ENCODE data around the gene GPATCH11. TPM values are rescaled to one million over a fixed set of nuclear protein-coding genes. Genes with fewer than 3 reads are reported as not detected.
A peak's percentile ranks its signal among the peaks of the same experiment; 100 is the strongest.

GPATCH11 gene
- total RNA-seq, 1 experiment from 2014 or later: 1.5 TPM

- DNase-seq (ENCODE audit: low spot score): no peak
Measured at GRCh38 chr2:37105150-37105549, 20.8 kb downstream of the GPATCH11 start.

GRCh38 chr2:37109523-37109922 lies 25.2 kb downstream of the GPATCH11 start:
- DNase-seq (ENCODE audit: low spot score): no peak

- DNase-seq (ENCODE audit: low spot score): no peak
Measured at GRCh38 chr2:37110306-37111212, 26.2 kb downstream of the GPATCH11 start.

- DNase-seq (ENCODE audit: low spot score): no peak
Measured at GRCh38 chr2:37111958-37112357, 27.6 kb downstream of the GPATCH11 start.

- no peak for DNase-seq (ENCODE audit: low spot score)
Measured at GRCh38 chr2:37117566-37117965, 33.2 kb downstream of the GPATCH11 start.

- no peak for DNase-seq (ENCODE audit: low spot score)
Measured at GRCh38 chr2:37119157-37119556, 34.8 kb downstream of the GPATCH11 start.

- no peak for DNase-seq (ENCODE audit: low spot score)
Measured at GRCh38 chr2:37125416-37125815, 41.1 kb downstream of the GPATCH11 start.

- DNase-seq (ENCODE audit: low spot score): no peak
Measured at GRCh38 chr2:37132914-37133313, 48.6 kb downstream of the GPATCH11 start.

- DNase-seq (ENCODE audit: low spot score): no peak
Measured at GRCh38 chr2:37142546-37142945, 58.2 kb downstream of the GPATCH11 start.

GRCh38 chr2:37143974-37144373 lies 59.7 kb downstream of the GPATCH11 start:
- DNase-seq (ENCODE audit: low spot score): no peak

GRCh38 chr2:37146062-37146461 lies 61.7 kb downstream of the GPATCH11 start:
- DNase-seq (ENCODE audit: low spot score): no peak

- peak; percentile 83 for DNase-seq (ENCODE audit: low spot score)
Measured at GRCh38 chr2:37148325-37148724, 64.0 kb downstream of the GPATCH11 start.

Other genes starting within 250 kb of the GPATCH11 start
- 4.3 and 4.4 TPM in 2 replicates for gene STRN, start 118.0 kb upstream of the GPATCH11 start, total RNA-seq (2014; rRNA removed; shearing (Covaris generic))
- gene HEATR5B, start 146 bp upstream of the GPATCH11 start, total RNA-seq (2014; rRNA removed; shearing (Covaris generic)): 8.6 and 10.7 TPM in 2 replicates
- 11.7 and 14.5 TPM in 2 replicates for gene EIF2AK2, start 72.5 kb downstream of the GPATCH11 start, total RNA-seq (2014; rRNA removed; shearing (Covaris generic))
- gene SULT6B1, start 104.2 kb downstream of the GPATCH11 start, total RNA-seq (2014; rRNA removed; shearing (Covaris generic)): not detected in 2 replicates
- 20.1 and 26.7 TPM in 2 replicates for gene CEBPZOS, start 112.0 kb downstream of the GPATCH11 start, total RNA-seq (2014; rRNA removed; shearing (Covaris generic))
- gene CEBPZ, start 147.1 kb downstream of the GPATCH11 start, total RNA-seq (2014; rRNA removed; shearing (Covaris generic)): 23.0 and 27.0 TPM in 2 replicates
- 11.5 and 11.6 TPM in 2 replicates for gene NDUFAF7, start 147.1 kb downstream of the GPATCH11 start, total RNA-seq (2014; rRNA removed; shearing (Covaris generic))
- 14.0 and 17.2 TPM in 2 replicates for gene PRKD3, start 240.3 kb downstream of the GPATCH11 start, total RNA-seq (2014; rRNA removed; shearing (Covaris generic))